Chondrocyte (in vitro differentiated cells): ENCODE results near the gene IL1B. TPM values are rescaled to one million over a fixed set of nuclear protein-coding genes. Genes with fewer than 3 reads are reported as not detected.

ENCODE experiments used
- DNase-seq: peaks from one replicate; pipeline ENCODE4 v3.0.0; 2021; ENCODE audit warnings: mixed read lengths, low spot score
- H3K27ac Mint-ChIP-seq: one replicate; pipeline ENCODE4 v1.8.0; 2021; ENCODE audit warnings: mild to moderate bottlenecking, moderate library complexity, mixed read lengths; ENCODE audit not compliant: unreplicated experiment
- H3K27me3 Mint-ChIP-seq: 2 replicates; pipeline ENCODE4 v1.8.0; 2021; ENCODE audit warnings: low read depth, mixed read lengths
- H3K36me3 Mint-ChIP-seq: 2 replicates; pipeline ENCODE4 v1.8.0; 2021; ENCODE audit warnings: low read depth, mixed read lengths
- H3K4me1 Mint-ChIP-seq: 2 replicates; pipeline ENCODE4 v1.8.0; 2021; ENCODE audit warnings: low read depth, mild to moderate bottlenecking, mixed read lengths
- H3K4me3 Mint-ChIP-seq: one replicate; pipeline ENCODE4 v1.8.0; 2021; ENCODE audit warnings: mild to moderate bottlenecking, moderate library complexity, mixed read lengths; ENCODE audit not compliant: unreplicated experiment
- H3K9me3 Mint-ChIP-seq: 2 replicates; pipeline ENCODE4 v1.8.0; 2021; ENCODE audit warnings: low read depth, mixed read lengths
- total RNA-seq: library from RNA; stranded (reverse); gene quantifications from 3 replicates; pipeline ENCODE4 v1.2.1, GENCODE V29; 2021
- TF ChIP-seq, protein P1 (sequence below): fragments of 200-600 bp; sonication (generic); IDR thresholded peaks from 2 replicates; pipeline ENCODE4 v1.5.0; 2021; ENCODE audit warnings: antibody characterized with exemption, mild to moderate bottlenecking, moderate library complexity

Gene IL1B
- total RNA-seq, 1 donor from 2014 or later = not detected

DNA sequence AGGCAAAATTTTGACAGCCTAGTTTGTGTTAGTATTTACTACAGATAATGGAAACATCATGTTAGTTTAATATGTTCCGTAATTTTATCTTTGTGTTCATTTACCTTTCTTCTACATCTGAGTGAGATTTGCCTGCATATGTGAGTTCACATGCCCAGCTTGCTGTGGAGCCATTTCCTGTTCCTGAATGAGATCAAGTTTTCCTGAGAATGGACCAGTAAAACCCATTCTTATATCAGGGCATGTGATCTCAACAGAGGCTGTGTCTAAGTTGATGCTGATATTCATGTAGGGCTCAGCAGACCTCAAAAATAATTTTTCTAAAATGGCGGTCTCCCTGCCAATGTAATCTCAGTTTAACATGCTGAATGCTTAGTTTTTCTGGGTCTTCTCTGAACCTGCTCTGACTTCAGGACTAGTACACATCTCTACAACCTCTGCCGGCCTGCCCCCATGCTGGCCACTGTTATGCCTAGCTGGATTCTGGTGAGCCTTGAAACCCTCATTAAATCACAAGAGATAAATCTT is 53.3 kb downstream of the IL1B start:
- H3K4me3 Mint-ChIP-seq = no peak overlapping the region
- no peak for DNase-seq
- H3K9me3 Mint-ChIP-seq = no peaks in the 10 kb centered on the region
- no peaks in the 10 kb centered on the region for H3K4me1 Mint-ChIP-seq
- TF ChIP-seq, protein P1, sequence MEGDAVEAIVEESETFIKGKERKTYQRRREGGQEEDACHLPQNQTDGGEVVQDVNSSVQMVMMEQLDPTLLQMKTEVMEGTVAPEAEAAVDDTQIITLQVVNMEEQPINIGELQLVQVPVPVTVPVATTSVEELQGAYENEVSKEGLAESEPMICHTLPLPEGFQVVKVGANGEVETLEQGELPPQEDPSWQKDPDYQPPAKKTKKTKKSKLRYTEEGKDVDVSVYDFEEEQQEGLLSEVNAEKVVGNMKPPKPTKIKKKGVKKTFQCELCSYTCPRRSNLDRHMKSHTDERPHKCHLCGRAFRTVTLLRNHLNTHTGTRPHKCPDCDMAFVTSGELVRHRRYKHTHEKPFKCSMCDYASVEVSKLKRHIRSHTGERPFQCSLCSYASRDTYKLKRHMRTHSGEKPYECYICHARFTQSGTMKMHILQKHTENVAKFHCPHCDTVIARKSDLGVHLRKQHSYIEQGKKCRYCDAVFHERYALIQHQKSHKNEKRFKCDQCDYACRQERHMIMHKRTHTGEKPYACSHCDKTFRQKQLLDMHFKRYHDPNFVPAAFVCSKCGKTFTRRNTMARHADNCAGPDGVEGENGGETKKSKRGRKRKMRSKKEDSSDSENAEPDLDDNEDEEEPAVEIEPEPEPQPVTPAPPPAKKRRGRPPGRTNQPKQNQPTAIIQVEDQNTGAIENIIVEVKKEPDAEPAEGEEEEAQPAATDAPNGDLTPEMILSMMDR = no peak
- no peak overlapping the region for H3K27ac Mint-ChIP-seq
- H3K27me3 Mint-ChIP-seq = no peaks in the 10 kb centered on the region
- no peaks in the 10 kb centered on the region for H3K36me3 Mint-ChIP-seq

DNA sequence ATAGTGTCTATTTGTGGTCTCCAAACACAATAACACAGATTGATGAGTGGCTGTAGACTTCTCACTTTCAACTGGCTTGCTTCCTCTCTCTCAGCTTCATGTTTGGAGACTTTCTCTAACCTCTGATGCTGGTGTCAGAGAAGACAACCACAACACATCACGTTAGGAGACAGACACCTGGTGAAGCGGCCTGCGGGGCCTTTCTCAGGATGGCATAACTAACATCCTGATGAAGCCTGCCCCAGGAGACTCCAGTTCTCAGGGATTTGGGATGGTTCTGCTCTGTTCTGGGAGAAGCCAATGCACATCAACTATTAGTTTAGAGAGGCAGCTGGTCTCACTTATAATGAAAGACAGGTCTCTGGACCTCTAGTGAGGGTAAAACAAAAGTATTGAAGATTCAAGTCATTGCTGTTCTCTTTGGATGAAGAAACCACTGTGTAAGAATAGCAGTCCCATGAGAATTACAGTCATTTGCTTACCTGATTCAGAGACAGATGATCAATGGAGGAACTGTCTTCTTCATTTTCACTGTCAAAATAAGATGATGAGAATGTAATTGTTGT is 54.3 kb downstream of the IL1B start:
- no peak for DNase-seq
- H3K27me3 Mint-ChIP-seq = no peaks in the 10 kb centered on the region
- H3K36me3 Mint-ChIP-seq = no peaks in the 10 kb centered on the region
- no peak overlapping the region for H3K4me3 Mint-ChIP-seq
- no peaks in the 10 kb centered on the region for H3K4me1 Mint-ChIP-seq
- TF ChIP-seq, protein P1 = no peak
- H3K27ac Mint-ChIP-seq = no peak overlapping the region
- no peaks in the 10 kb centered on the region for H3K9me3 Mint-ChIP-seq

Other genes with a start within 250 kb of the IL1B start
- gene SLC20A1, start 190.8 kb downstream of the IL1B start, total RNA-seq = 62.2 to 94.5 TPM (median 63.0 TPM) in 3 replicates
- not detected in 3 replicates for gene NT5DC4, start 115.8 kb downstream of the IL1B start, total RNA-seq
- 3.4 to 6.1 TPM (median 5.1 TPM) in 3 replicates for gene CKAP2L, start 72.2 kb downstream of the IL1B start, total RNA-seq
- gene IL1A, start 52.3 kb downstream of the IL1B start, total RNA-seq = not detected in 3 replicates
- not detected in 3 replicates for gene IL37, start 74.4 kb upstream of the IL1B start, total RNA-seq
- not detected in 3 replicates for gene IL36G, start 141.2 kb upstream of the IL1B start, total RNA-seq
- not detected in 3 replicates for gene IL36A, start 168.7 kb upstream of the IL1B start, total RNA-seq
- gene IL36B, start 216.1 kb upstream of the IL1B start, total RNA-seq = not detected in 3 replicates
- gene IL36RN, start 222.4 kb upstream of the IL1B start, total RNA-seq = not detected in 3 replicates
- gene IL1F10, start 231.2 kb upstream of the IL1B start, total RNA-seq = not detected in 3 replicates